ENCODE results near the gene ARFGAP2. TPM values are rescaled to one million over a fixed set of nuclear protein-coding genes. Genes with fewer than 3 reads are reported as not detected.
A peak's percentile ranks its signal among the peaks of the same experiment; 100 is the strongest.

ARFGAP2 gene
- total RNA-seq, 1 experiment from 2014 or later, result 73.5 TPM

DNA sequence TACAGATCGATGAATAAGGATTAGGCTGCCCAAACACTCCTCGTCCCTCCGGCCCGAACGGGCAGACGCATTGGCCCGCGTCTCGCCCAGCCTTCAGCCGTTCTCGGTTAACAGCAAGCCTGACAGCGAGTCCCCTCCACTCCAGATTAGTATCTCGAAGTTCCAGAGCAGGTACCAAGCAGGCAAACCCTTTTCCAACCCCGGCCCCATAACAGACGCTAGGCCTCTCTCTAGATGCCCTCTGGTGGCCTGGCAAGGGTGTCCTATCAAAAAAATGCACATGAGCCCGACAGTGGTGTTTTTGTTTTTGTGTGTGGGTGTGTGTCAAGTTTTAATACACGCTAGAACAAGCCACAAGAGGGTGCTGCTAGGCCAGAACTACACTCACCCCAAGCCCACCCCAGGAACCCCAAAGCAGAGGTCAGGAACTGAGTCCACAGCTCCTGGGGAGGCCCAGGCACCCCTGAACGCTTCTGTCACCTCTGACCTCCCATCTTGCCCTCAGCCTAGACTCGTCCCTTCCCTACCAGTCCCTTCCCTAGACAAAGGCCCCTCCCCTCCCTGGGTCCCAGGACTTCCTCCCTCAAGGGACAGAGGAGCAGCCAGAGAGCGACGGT lies 658 bp upstream of the ARFGAP2 start:
- ATAC-seq (peak; percentile 69), DNase-seq (ENCODE audit: low read depth, low spot score) (peak; percentile 69)
- no peaks in the 10 kb centered on the region for H3K9me2 ChIP-seq (ENCODE audit: insufficient read depth)
- H4K20me1 ChIP-seq (ENCODE audit: insufficient read depth), result no peaks in the 10 kb centered on the region
- BruUV-seq (replicated peaks), result no TSS peak
- peak overlapping the region; percentile 89 for H3K27ac ChIP-seq (ENCODE audit: low read depth, low read length)
- H3K9ac ChIP-seq (ENCODE audit: low read length), result peak overlapping the region; percentile 99
- peak overlapping the region; percentile 56 to 97 for H3K4me3 ChIP-seq (replicated peaks in 1 of 2; ENCODE audit: low read depth in 1 of 2, low read length in 2 of 2)
- peaks cover 44% of the 10 kb centered on the region for H3K79me2 ChIP-seq (ENCODE audit: insufficient read depth, low read length)
- peaks cover 7 to 24% of the 10 kb centered on the region in 2 experiments; a peak in 2 of 4 replicates for H3K36me3 ChIP-seq (ENCODE audit: control insufficient read depth in 1 of 2, insufficient read depth in 2 of 2, low read length in 2 of 2)
- H2AFZ ChIP-seq (ENCODE audit: low read depth, low read length, poor library complexity, severe bottlenecking), result no peak overlapping the region
- peak overlapping the region; percentile 86 for H3K4me2 ChIP-seq (ENCODE audit: low read length)
- intact Hi-C loops (cut with micrococcal nuclease), result loop anchor here (1.0 to 5.0 kb wide), 4 partner anchors 40 to 178 kb away; partner anchors contain the start of gene ACP2
- ChIA-PET RAD21 (ENCODE audit: low non-redundant PET in 1 of 2, low total read pairs in 2 of 2, uncharacterized antibody in 2 of 2, unreplicated experiment in 2 of 2) (interaction anchor here in 1 of 2 experiments (0.6 kb wide), 1 partner anchor 36 kb away, joined by 5 read pairs; no protein-coding TSS in a partner anchor), POLR2A (no interaction called here), CTCF (interaction anchor here (2.0 to 2.7 kb wide), 2 partner anchors 82 to 177 kb away, joined by 10 to 11 read pairs; no protein-coding TSS in a partner anchor)
- H3K27me3 ChIP-seq (ENCODE audit: insufficient read depth, low read length), result no peaks in the 10 kb centered on the region
- H3K4me1 ChIP-seq (ENCODE audit: control insufficient read depth in 1 of 2, insufficient read depth in 2 of 2, low read length in 2 of 2), result peaks cover 11 to 24% of the 10 kb centered on the region in 2 experiments; a peak in 3 of 4 replicates
- no peaks in the 10 kb centered on the region for H3K9me3 ChIP-seq (ENCODE audit: control insufficient read depth in 1 of 2, insufficient read depth in 1 of 2, low read depth in 1 of 2, low read length in 2 of 2)
- TF ChIP-seq ZNF274 (IDR thresholded peaks at IDR 0.05; ENCODE audit: low read depth, low read length), result no peak
- no peak for TF ChIP-seq ELF1 (IDR thresholded peaks at IDR 0.05; ENCODE audit: borderline replicate concordance, low read depth)
- no peak for TF ChIP-seq POLR2A (IDR thresholded peaks at IDR 0.05; ENCODE audit: borderline replicate concordance, extremely low read depth, insufficient read depth, insufficient read length)
- peak; percentile 83 for TF ChIP-seq RAD21 (IDR thresholded peaks at IDR 0.05; ENCODE audit: low read depth)
- TF ChIP-seq, protein P1, sequence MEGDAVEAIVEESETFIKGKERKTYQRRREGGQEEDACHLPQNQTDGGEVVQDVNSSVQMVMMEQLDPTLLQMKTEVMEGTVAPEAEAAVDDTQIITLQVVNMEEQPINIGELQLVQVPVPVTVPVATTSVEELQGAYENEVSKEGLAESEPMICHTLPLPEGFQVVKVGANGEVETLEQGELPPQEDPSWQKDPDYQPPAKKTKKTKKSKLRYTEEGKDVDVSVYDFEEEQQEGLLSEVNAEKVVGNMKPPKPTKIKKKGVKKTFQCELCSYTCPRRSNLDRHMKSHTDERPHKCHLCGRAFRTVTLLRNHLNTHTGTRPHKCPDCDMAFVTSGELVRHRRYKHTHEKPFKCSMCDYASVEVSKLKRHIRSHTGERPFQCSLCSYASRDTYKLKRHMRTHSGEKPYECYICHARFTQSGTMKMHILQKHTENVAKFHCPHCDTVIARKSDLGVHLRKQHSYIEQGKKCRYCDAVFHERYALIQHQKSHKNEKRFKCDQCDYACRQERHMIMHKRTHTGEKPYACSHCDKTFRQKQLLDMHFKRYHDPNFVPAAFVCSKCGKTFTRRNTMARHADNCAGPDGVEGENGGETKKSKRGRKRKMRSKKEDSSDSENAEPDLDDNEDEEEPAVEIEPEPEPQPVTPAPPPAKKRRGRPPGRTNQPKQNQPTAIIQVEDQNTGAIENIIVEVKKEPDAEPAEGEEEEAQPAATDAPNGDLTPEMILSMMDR (IDR thresholded peaks at IDR 0.05 in 2 of 3, conservative IDR thresholded peaks at IDR 0.05 in 1 of 3; ENCODE audit: borderline replicate concordance in 1 of 3, insufficient read depth in 1 of 3, low read depth in 2 of 3, low read length in 2 of 3), result peak; percentile 74 to 95 (median 76)
- TF ChIP-seq CBX3 (IDR thresholded peaks at IDR 0.05; ENCODE audit: low read depth), result no peak
- no peak for TF ChIP-seq CEBPB (IDR thresholded peaks at IDR 0.05; ENCODE audit: low read depth)
- TF ChIP-seq EZH2phosphoT487 (IDR thresholded peaks at IDR 0.05; ENCODE audit: borderline replicate concordance), result no peak
- no peak for TF ChIP-seq SIN3A (IDR thresholded peaks at IDR 0.05; ENCODE audit: low read depth)
- TF ChIP-seq EZH2 (IDR thresholded peaks at IDR 0.05), result no peak
- TF ChIP-seq, protein P2, sequence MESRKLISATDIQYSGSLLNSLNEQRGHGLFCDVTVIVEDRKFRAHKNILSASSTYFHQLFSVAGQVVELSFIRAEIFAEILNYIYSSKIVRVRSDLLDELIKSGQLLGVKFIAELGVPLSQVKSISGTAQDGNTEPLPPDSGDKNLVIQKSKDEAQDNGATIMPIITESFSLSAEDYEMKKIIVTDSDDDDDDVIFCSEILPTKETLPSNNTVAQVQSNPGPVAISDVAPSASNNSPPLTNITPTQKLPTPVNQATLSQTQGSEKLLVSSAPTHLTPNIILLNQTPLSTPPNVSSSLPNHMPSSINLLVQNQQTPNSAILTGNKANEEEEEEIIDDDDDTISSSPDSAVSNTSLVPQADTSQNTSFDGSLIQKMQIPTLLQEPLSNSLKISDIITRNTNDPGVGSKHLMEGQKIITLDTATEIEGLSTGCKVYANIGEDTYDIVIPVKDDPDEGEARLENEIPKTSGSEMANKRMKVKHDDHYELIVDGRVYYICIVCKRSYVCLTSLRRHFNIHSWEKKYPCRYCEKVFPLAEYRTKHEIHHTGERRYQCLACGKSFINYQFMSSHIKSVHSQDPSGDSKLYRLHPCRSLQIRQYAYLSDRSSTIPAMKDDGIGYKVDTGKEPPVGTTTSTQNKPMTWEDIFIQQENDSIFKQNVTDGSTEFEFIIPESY (IDR thresholded peaks at IDR 0.05; ENCODE audit: extremely low read depth, insufficient replicate concordance, low read length), result no peak
- TF ChIP-seq JUND (IDR thresholded peaks at IDR 0.05), result no peak
- no peak for TF ChIP-seq SP1 (IDR thresholded peaks at IDR 0.05; ENCODE audit: low read depth)
- TF ChIP-seq, protein P3, sequence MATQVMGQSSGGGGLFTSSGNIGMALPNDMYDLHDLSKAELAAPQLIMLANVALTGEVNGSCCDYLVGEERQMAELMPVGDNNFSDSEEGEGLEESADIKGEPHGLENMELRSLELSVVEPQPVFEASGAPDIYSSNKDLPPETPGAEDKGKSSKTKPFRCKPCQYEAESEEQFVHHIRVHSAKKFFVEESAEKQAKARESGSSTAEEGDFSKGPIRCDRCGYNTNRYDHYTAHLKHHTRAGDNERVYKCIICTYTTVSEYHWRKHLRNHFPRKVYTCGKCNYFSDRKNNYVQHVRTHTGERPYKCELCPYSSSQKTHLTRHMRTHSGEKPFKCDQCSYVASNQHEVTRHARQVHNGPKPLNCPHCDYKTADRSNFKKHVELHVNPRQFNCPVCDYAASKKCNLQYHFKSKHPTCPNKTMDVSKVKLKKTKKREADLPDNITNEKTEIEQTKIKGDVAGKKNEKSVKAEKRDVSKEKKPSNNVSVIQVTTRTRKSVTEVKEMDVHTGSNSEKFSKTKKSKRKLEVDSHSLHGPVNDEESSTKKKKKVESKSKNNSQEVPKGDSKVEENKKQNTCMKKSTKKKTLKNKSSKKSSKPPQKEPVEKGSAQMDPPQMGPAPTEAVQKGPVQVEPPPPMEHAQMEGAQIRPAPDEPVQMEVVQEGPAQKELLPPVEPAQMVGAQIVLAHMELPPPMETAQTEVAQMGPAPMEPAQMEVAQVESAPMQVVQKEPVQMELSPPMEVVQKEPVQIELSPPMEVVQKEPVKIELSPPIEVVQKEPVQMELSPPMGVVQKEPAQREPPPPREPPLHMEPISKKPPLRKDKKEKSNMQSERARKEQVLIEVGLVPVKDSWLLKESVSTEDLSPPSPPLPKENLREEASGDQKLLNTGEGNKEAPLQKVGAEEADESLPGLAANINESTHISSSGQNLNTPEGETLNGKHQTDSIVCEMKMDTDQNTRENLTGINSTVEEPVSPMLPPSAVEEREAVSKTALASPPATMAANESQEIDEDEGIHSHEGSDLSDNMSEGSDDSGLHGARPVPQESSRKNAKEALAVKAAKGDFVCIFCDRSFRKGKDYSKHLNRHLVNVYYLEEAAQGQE (IDR thresholded peaks at IDR 0.05; ENCODE audit: low read depth), result no peak
- TF ChIP-seq YY1 (IDR thresholded peaks at IDR 0.05; ENCODE audit: extremely low read depth, insufficient replicate concordance, low read depth, low read length), result no peak
- TF ChIP-seq, protein P4, sequence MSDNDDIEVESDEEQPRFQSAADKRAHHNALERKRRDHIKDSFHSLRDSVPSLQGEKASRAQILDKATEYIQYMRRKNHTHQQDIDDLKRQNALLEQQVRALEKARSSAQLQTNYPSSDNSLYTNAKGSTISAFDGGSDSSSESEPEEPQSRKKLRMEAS (IDR thresholded peaks at IDR 0.05), result no peak; the same call in 1 of the 2 replicates
- peak; percentile 45; the same call in 1 of the 2 replicates for TF ChIP-seq EGR1 (IDR thresholded peaks at IDR 0.05; ENCODE audit: low read depth)
- TF ChIP-seq ZFX (IDR thresholded peaks at IDR 0.05), result peak; percentile 3; the same call in 1 of the 2 replicates
- no peak for TF ChIP-seq FOSL1 (IDR thresholded peaks at IDR 0.05; ENCODE audit: low read depth)
- TF ChIP-seq POLR2AphosphoS5 (IDR thresholded peaks at IDR 0.05; ENCODE audit: low read depth, low read length), result no peak
- TF ChIP-seq SRF (IDR thresholded peaks at IDR 0.05; ENCODE audit: low read depth), result no peak
